SH-SY5Y (cell line): ENCODE data around the gene IGF1R.

Source experiments
- GATA2 ChIP-seq: IDR thresholded peaks from 2 replicates; pipeline ENCODE4 v1.6.1; 2011; ENCODE audit warnings: mild to moderate bottlenecking, low read depth, low read length
- GATA3 ChIP-seq: IDR thresholded peaks from 2 replicates; pipeline ENCODE4 v1.6.1; 2011; ENCODE audit warnings: low read depth, mild to moderate bottlenecking, low read length, moderate library complexity

- TF ChIP-seq GATA2 (no peak), GATA3 (no peak)
These were observed 175.3 kb downstream of the IGF1R start for GRCh38 chr15:98823616-98824015.
